CD4-positive, alpha-beta T cell treated with Interferon alpha-2 for 1 hour (primary cell): ENCODE results near the gene PACS2.
"Not testable (repeated sequence)": the region's sequence is repeated elsewhere in the genome, so short reads cannot be mapped to it uniquely, and the experiment has no call there.

Experiments used
- DNase-seq, 2 donors: peaks; one replicate each; pipeline ENCODE4 v3.0.0-alpha.2; 2020 to 2022

The PACS2 gene

GRCh38 chr14:105351920-105352851, 37.6 kb downstream of the PACS2 start:
- DNase-seq, result peak; percentile 87 to 89

DNA sequence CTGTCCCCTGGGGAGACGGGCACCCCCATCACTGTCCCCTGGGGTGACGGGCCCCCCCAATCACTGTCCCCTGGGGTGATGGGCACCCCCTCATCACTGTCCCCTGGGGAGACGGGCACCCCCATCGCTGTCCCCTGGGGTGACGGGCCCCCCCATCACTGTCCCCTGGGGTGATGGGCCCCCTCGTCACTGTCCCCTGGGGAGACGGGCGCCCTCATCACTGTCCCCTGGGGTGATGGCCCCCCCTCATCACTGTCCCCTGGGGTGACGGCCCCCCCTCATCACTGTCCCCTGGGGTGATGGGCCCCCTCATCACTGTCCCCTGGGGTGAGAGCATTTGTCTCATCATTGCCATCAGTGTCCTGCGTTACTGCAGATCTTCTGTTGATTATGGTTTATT, 38.6 kb downstream of the PACS2 start:
- no peak for DNase-seq

GRCh38 chr14:105354541-105354940, 40.0 kb downstream of the PACS2 start:
- no peak for DNase-seq

DNA sequence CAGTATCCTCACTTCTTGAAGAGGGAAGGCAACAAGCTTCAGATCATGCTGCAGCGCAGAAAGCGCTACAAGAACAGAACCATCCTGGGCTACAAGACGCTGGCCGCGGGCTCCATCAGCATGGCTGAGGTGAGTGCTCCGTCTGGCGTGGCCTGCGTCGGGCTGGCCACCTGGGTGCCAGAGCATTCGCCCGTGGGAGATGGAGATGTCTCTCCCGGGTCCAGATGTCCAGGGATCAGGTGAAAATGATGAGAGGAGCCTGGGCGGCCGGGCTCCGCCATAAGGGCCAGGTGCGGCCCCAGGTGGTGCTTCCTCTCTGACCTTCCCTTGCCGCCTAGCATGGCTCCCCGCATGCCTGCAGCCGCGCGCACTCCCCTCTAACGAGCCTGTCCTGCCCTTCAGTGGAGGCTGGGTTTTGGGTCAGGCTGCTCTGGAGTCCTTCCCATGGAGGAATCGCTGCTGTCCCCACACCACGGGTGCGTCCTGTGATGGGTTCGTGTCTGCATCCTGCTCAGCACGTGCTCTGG, 40.6 kb downstream of the PACS2 start:
- DNase-seq, result no peak

- DNase-seq, result no peak
Measured at GRCh38 chr14:105355850-105356604, 41.5 kb downstream of the PACS2 start.

DNA sequence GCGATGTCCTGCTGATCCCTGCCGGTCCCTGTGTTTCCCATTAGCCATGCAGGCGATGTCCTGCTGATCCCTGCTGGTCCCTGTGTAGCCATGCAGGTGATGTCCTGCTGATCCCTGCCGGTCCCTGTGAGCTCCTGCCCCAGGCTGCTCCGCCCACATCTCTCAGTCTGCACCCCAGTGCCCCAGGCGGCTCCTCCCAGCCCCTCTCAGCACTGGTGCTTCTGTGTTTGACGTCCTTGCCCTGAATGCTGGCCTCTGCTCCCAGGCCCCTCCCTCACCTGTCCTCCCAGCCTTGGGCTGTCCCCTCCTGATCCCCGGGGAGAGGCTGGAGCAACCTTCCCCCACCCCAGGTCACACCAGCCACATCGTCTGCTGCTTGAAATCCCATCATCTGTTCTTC, 42.4 kb downstream of the PACS2 start:
- no peak for DNase-seq

GRCh38 chr14:105357626-105358025, 43.1 kb downstream of the PACS2 start:
- no peak for DNase-seq

GRCh38 chr14:105358140-105358846, 43.7 kb downstream of the PACS2 start:
- no peak for DNase-seq

DNA sequence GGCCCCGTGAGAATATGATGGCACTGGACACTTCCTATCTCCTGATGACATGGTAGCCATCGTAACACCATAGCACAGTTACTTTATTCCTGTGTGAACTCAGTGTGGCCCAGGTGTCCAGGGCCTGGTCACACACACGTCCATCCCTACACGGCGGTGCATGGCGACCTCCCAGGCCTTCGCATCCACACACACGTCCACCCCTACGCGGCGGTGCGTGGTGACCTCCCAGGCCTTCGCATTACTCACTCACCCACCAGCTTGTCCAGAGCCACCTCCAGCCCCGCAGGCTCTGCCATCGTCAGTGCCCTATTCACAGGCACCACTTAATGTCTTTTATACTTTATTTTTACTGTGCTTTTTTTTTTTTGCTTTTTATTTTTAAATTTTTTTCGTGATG, 44.4 kb downstream of the PACS2 start:
- DNase-seq, result no peak

DNA sequence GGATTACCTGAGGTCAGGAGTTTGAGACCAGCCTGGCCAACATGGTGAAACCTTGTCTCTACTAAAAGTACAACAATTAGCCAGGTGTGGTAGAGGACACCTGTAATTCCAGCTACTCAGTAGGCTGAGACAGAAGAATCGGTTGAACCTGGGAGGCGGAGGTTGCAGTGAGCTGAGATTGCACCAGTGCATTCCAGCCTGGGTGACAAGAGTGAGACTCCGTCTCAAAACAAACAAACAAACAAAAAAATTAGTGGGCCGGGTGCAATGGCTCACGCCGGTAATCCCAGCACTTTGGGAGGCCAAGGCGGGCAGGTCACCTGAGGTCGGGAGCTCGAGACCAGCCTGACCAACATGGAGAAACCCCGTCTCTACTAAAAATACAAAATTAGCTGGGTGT, 46.9 kb downstream of the PACS2 start:
- DNase-seq, result not testable (repeated sequence)

- peak; percentile 23 to 56 for DNase-seq
Measured at GRCh38 chr14:105363847-105364708, 49.5 kb downstream of the PACS2 start.

- DNase-seq, result no peak
Measured at GRCh38 chr14:105365101-105365500, 50.6 kb downstream of the PACS2 start.

GRCh38 chr14:105365681-105366080, 51.1 kb downstream of the PACS2 start:
- no peak for DNase-seq

- DNase-seq, result no peak
Measured at GRCh38 chr14:105366386-105367074, 52.0 kb downstream of the PACS2 start.

DNA sequence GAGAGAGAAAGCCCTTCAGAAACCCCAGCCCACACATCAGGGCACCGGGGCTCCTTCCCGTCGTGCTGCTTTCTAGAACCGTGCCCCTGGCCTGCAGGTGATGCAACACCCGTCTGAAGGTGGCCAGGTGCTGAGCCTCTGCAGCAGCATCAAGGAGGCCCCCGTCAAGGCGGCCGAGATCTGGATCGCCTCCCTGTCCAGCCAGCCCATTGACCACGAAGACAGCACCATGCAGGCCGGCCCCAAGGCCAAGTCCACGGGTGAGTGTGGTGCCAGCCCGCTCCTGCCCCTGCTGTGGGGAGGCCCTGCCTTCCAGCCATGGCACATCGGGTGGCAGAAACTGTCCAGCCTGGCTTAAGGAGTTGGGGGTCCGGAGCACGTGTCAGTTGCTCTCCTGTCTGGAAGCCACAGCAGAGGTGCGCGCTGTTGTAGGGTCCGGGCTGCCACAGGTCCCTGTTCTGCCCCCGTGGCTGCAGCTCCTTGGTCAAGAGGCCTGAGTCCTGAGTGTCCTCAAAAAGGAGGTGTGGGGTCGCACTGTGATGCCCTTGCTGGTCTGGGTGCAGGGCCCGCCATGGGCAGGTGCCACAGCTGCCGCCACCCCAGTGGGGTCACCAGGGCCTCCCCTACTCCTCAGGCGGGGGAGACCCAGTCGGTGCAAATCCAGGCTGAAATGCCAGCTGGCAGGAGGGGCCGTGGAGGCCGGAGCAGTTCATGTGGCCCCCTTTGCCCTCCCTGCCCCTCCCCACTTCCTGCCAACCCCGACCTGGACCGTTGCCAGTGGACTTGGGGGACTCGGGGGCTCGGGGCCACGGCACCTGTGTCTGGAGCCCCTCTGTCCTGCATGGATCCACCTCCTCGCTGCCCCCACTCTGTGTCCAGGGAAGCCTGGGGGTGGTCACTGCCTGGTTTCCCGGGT, 52.8 kb downstream of the PACS2 start:
- no peak for DNase-seq

GRCh38 chr14:105368032-105368417, 53.5 kb downstream of the PACS2 start:
- DNase-seq, result no peak

GRCh38 chr14:105368426-105368825, 53.9 kb downstream of the PACS2 start:
- no peak for DNase-seq

DNA sequence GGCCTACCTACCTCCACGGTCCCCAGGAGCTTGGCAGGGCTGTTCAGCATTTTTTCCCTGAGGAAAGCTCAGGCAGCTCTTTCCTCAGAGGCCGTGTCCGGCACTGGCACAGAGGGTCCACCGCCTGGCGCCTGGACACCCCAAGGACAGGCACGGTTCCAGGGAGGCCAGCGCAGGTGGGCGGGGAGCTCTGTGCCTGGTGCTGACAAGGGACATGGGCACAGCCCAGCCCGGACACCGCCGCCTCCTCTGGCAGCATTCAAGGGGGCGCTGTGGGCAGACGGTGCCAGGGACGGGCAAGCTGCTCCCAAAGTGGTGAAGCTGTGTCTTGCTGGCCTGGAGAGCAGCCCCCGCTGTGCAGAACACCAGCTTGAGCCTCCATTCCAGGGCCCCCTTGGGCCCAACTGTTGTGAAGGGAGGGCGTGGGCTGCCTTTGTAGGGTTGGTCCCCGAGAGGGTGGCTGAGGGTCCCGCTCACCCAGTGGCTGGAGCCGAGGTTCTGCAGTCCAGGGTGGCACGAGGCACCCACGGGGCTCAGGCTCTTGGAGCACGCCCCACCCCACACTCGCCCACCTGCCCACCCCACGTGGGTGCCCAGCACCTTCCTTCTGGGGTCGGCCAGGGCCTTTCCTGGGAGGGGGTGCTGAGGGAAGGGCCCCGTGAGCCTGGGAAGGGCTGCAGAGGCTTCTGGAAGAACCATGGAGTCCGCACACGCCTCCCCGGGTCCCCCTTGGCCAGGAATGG, 54.5 kb downstream of the PACS2 start:
- DNase-seq, result no peak

GRCh38 chr14:105369653-105370040, 55.1 kb downstream of the PACS2 start:
- DNase-seq, result no peak

DNA sequence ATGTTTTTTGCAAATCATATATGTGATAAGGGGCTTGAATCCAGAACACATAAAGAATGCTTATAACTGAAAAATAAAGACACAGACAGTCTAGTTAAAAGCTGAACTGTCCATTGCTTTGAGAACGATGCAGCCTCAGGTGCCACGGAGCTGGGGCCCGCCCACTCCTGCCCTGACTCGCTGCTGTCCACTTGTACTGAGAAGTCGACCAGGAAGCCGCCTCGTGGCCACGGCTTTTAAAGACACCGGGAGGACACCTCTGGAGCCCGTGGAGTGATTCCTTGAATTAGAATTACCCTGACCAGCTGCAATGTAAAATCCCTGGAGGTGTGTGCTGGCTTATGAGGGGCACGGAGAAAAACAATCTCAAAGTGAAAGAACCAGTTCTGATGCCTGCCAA, 59.8 kb downstream of the PACS2 start:
- no peak for DNase-seq
